Measurements from ENCODE around the gene SLC38A10.

SLC38A10 gene

DNA sequence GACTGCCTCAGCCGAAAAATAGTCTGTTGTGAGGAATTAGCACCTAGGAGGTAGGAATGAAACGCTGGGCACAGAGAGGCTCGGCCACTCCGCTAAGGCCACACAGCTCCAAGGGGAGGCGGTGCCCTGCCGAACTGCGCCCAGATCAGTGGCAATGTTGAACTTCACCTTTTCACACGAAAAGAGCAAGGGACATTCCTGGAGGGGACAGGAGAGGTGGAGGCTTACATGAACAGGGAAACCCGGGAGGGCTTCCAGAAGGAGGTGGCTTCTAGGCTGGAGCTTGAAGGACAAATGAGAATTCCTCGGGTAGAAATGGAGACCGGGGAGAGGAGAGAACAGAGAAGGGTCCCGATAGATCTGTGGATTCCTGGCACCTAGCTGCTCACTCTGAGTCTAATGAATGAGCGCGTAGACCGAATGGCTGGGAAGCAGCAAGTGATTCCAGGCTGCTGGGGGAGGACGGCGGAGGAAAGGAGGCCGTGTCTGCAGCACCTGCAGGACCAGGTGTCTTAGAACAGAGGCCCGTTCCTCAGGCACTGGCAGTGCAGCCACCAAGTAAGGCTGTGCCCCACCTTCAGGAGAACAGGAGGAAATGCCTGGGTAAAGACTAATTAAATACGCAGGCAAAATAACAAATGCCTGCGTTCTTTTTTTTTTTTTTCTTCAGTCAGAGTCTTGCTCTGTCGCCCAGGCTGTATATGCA is 722 bp upstream of the SLC38A10 start:
- DNase-seq = peak; percentile 56

GRCh38 chr17:81294512-81295030 is 536 bp downstream of the SLC38A10 start:
- peak; percentile 39 for DNase-seq

- no peak for DNase-seq
Measured at GRCh38 chr17:81292450-81292849, 2.7 kb downstream of the SLC38A10 start.

- peak; percentile 82 for DNase-seq
Measured at GRCh38 chr17:81291662-81292061, 3.4 kb downstream of the SLC38A10 start.

DNA sequence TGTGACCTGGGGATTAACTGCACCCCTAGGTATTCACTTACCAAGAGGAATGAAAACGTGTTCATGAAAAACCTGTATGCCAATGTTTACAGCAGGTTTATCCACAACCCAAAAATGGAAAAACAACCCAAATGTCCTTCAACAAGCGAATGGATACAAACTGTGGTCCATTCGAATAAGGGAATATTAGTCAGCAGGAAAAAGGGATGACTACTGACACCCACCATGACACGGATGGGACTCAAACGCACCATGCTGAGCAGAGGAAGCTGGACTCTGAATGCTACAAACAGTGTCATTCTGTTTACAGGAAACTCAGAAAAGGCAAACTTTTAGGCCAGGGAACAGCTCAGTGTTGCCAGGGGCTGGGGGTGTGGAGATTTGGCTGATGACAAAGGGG is 4.9 kb downstream of the SLC38A10 start:
- no peak for DNase-seq

DNA sequence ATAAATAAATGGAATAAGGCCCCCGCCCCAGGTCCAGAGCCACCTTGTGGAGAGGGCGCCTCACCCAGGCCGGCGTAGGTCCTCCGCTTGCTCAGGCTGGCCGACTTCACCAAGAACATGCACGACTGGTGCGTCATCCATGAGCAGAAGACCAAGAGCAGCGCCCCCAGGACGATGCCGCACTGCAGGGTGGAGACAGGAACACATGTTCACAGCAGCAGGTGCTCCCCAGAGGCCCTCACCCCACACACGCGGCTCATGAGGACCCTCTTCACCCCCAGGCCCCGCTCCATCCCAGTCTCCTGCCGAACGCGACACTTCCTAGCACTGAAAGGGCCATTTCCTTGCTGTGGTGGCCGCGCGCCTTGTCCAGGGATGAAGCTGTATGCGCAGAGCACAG is 5.5 kb downstream of the SLC38A10 start:
- no peak for DNase-seq

DNA sequence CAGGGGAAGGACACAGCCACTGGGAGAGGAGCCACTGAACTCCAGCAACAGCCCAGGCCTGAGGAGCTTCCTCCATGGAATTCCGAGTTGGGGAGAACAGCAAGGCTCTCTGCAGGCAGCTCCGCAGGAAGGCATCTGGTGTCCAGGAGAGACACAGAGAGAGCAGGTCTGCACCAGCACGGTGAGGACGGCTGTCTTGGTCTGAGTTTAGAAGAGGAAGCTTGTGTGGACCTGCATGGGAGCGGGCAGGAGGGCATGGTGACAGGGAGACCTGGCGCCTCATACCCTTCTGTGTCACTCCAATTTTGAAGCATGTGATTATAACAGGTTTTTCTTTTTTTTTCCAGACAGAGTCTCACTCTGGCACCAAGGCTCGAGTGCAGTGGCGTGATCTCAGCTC is 6.4 kb downstream of the SLC38A10 start:
- DNase-seq = no peak

GRCh38 chr17:81287741-81288430 is 7.2 kb downstream of the SLC38A10 start:
- DNase-seq = no peak

DNA sequence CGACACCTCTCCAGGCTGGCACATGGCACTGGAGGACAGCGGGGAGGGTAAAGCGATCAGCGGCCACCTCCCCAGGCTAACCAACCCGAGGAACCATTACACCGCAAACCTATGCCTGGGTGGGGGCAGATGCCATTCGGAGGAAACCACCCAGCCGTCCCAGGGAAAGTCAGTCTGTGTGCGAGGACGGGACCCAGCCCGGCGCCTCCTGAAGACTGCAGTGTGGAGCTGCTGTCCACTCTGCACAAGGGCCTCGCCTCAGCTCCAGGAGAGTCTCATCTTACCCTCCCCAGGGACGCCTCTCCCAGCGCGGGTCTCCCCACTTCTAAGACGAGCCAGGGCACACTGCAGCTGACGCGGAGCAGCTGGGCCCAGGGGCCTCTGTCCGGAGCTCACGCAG is 8.0 kb downstream of the SLC38A10 start:
- DNase-seq = no peak

GRCh38 chr17:81286491-81287145 is 8.5 kb downstream of the SLC38A10 start:
- no peak for DNase-seq

DNA sequence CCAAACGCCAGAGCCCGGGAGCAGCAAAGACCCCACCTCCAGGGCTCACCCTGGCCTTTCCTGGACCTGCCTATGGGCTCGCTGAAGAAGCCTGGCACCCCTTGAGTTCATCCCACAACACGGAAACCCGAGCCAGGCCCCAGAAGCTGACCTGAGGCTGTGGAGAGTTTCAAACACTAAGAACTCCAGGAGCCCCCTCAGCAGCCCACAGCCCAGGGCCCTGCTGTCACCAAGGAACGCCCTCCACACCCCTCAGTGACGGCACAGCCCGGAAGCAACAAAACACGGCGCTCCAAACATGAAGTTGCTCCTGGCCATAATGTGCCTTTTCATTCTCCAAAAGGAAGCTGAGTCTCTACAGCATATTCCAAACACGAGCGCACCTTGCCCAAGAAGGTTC is 9.2 kb downstream of the SLC38A10 start:
- no peak for DNase-seq

GRCh38 chr17:81285179-81285878 is 9.8 kb downstream of the SLC38A10 start:
- DNase-seq = peak; percentile 81

GRCh38 chr17:81282876-81283275 is 12.2 kb downstream of the SLC38A10 start:
- no peak for DNase-seq

DNA sequence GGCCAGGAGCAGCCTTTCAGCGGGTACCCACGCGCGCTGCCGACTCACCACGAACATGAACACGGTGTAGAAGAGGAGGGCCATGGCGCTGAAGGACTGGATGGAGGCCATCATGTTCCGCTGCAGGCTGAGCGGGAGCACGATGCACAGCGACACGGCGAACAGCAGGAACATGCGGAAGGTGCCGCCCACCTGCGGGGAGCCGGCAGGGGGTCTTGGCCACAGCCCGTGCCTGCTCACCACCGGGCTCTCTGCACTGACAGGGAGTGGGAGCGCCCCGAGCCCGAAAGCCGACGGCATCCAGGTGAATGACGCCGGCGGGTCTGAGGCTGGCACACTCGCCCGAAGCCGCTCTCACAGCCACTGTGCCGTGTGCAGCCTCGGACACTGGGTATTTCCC is 13.0 kb downstream of the SLC38A10 start:
- DNase-seq = no peak

GRCh38 chr17:81280571-81280970 is 14.5 kb downstream of the SLC38A10 start:
- no peak for DNase-seq

- DNase-seq = no peak
Measured at GRCh38 chr17:81279278-81280275, 15.5 kb downstream of the SLC38A10 start.

GRCh38 chr17:81278831-81279230 is 16.3 kb downstream of the SLC38A10 start:
- no peak for DNase-seq

GRCh38 chr17:81277946-81278693 is 17.0 kb downstream of the SLC38A10 start:
- no peak for DNase-seq

- no peak for DNase-seq
Measured at GRCh38 chr17:81277421-81277820, 17.7 kb downstream of the SLC38A10 start.

- DNase-seq = no peak
Measured at GRCh38 chr17:81276781-81277180, 18.3 kb downstream of the SLC38A10 start.

GRCh38 chr17:81274471-81274855 is 20.6 kb downstream of the SLC38A10 start:
- no peak for DNase-seq

Measured in stimulated activated CD4-positive, alpha-beta T cell treated with anti-CD3 and anti-CD28 coated beads, Interleukin-15, amount 100 ng/mL, for 24 hours (primary cell).